GM19035 (cell line): ENCODE data around the gene NCKIPSD.

Experiments
- ATAC-seq: cut with Tn5 transposase; IDR thresholded peaks from one replicate; pipeline ENCODE4 v1.9.1; 2021; ENCODE audit not compliant: unreplicated experiment

Gene NCKIPSD

GRCh38 chr3:48697952-48698351 is 12.2 kb upstream of the NCKIPSD start:
- ATAC-seq: no peak

GRCh38 chr3:48696601-48697000 is 10.9 kb upstream of the NCKIPSD start:
- no peak for ATAC-seq

GRCh38 chr3:48696156-48696555 is 10.4 kb upstream of the NCKIPSD start:
- ATAC-seq: no peak

GRCh38 chr3:48695393-48695753 is 9.7 kb upstream of the NCKIPSD start:
- no peak for ATAC-seq

GRCh38 chr3:48694610-48695392 is 9.1 kb upstream of the NCKIPSD start:
- no peak for ATAC-seq

GRCh38 chr3:48693826-48694225 is 8.1 kb upstream of the NCKIPSD start:
- no peak for ATAC-seq

GRCh38 chr3:48692551-48692950 is 6.8 kb upstream of the NCKIPSD start:
- ATAC-seq: no peak

- no peak for ATAC-seq
Observed at GRCh38 chr3:48690846-48691458, 5.2 kb upstream of the NCKIPSD start.

- no peak for ATAC-seq
Observed at GRCh38 chr3:48689384-48689783, 3.7 kb upstream of the NCKIPSD start.

GRCh38 chr3:48688737-48689075 is 3.0 kb upstream of the NCKIPSD start:
- ATAC-seq: no peak

- no peak for ATAC-seq
Observed at GRCh38 chr3:48688032-48688736, 2.5 kb upstream of the NCKIPSD start.

- no peak for ATAC-seq
Observed at GRCh38 chr3:48687220-48687678, 1.5 kb upstream of the NCKIPSD start.

- ATAC-seq: no peak
Observed at GRCh38 chr3:48686538-48687219, 964 bp upstream of the NCKIPSD start.

- ATAC-seq: no peak
Observed at GRCh38 chr3:48685293-48685602, 467 bp downstream of the NCKIPSD start.

GRCh38 chr3:48684480-48685143 is 1.1 kb downstream of the NCKIPSD start:
- ATAC-seq: no peak

- ATAC-seq: no peak
Observed at GRCh38 chr3:48684054-48684349, 1.7 kb downstream of the NCKIPSD start.

- ATAC-seq: no peak
Observed at GRCh38 chr3:48682786-48683185, 2.9 kb downstream of the NCKIPSD start.

GRCh38 chr3:48681974-48682610 is 3.6 kb downstream of the NCKIPSD start:
- no peak for ATAC-seq

GRCh38 chr3:48681541-48681880 is 4.2 kb downstream of the NCKIPSD start:
- no peak for ATAC-seq

GRCh38 chr3:48680811-48681540 is 4.7 kb downstream of the NCKIPSD start:
- no peak for ATAC-seq
